Hematopoietic multipotent progenitor cell treated with erythropoietin and hydrocortisone succinate and interleukin-3 and kit ligand, for 17 days (in vitro differentiated cells): Measurements from ENCODE around the gene SEC61A1.

ENCODE experiments used
- DNase-seq: peaks from one replicate; pipeline ENCODE4 v3.0.0-alpha.2; 2015; ENCODE audit warnings: low spot score

Gene SEC61A1

GRCh38 chr3:128051837-128052594 lies at the start of gene SEC61A1:
SEC61A1 (plus strand) TSS chr3:128052437; CDS start chr3:128052553, 116 bp downstream.
- peak; percentile 89 for DNase-seq

GRCh38 chr3:128004661-128005060 lies 47.6 kb upstream of the SEC61A1 start:
- no peak for DNase-seq

GRCh38 chr3:128006061-128007032 lies 45.9 kb upstream of the SEC61A1 start:
- DNase-seq, result no peak

- DNase-seq, result no peak
Observed at GRCh38 chr3:128007033-128007424, 45.2 kb upstream of the SEC61A1 start.

GRCh38 chr3:128009952-128010846 lies 42.0 kb upstream of the SEC61A1 start:
- DNase-seq, result no peak

- no peak for DNase-seq
Observed at GRCh38 chr3:128011140-128011539, 41.1 kb upstream of the SEC61A1 start.

- no peak for DNase-seq
Observed at GRCh38 chr3:128012050-128012449, 40.2 kb upstream of the SEC61A1 start.

- DNase-seq, result no peak
Observed at GRCh38 chr3:128014548-128014947, 37.7 kb upstream of the SEC61A1 start.

- DNase-seq, result no peak
Observed at GRCh38 chr3:128016502-128016901, 35.7 kb upstream of the SEC61A1 start.

- no peak for DNase-seq
Observed at GRCh38 chr3:128021768-128022372, 30.4 kb upstream of the SEC61A1 start.

GRCh38 chr3:128033102-128033501 lies 19.1 kb upstream of the SEC61A1 start:
- DNase-seq, result no peak

GRCh38 chr3:128036119-128036518 lies 16.1 kb upstream of the SEC61A1 start:
- DNase-seq, result no peak

GRCh38 chr3:128040041-128040440 lies 12.2 kb upstream of the SEC61A1 start:
- no peak for DNase-seq

GRCh38 chr3:128040660-128041059 lies 11.6 kb upstream of the SEC61A1 start:
- DNase-seq, result no peak

GRCh38 chr3:128041344-128041743 lies 10.9 kb upstream of the SEC61A1 start:
- no peak for DNase-seq

GRCh38 chr3:128050597-128050996 lies 1.6 kb upstream of the SEC61A1 start:
- DNase-seq, result no peak

- no peak for DNase-seq
Observed at GRCh38 chr3:128051459-128051836, 789 bp upstream of the SEC61A1 start.

GRCh38 chr3:128052595-128053351 lies 536 bp downstream of the SEC61A1 start:
- DNase-seq, result no peak

GRCh38 chr3:128053614-128054013 lies 1.4 kb downstream of the SEC61A1 start:
- no peak for DNase-seq

GRCh38 chr3:128054367-128054766 lies 2.1 kb downstream of the SEC61A1 start:
- DNase-seq, result peak; percentile 50

- no peak for DNase-seq
Observed at GRCh38 chr3:128056258-128056657, 4.0 kb downstream of the SEC61A1 start.
